GM12872 (cell line): Measurements from ENCODE around the gene CTSW.

Experiments used
- TF ChIP-seq, protein P1 (sequence below): IDR thresholded peaks from 3 replicates; pipeline ENCODE4 v1.5.1; 2011; ENCODE audit warnings: low read depth, mild to moderate bottlenecking, low read length, moderate library complexity; ENCODE audit not compliant: insufficient read depth

CTSW gene

DNA sequence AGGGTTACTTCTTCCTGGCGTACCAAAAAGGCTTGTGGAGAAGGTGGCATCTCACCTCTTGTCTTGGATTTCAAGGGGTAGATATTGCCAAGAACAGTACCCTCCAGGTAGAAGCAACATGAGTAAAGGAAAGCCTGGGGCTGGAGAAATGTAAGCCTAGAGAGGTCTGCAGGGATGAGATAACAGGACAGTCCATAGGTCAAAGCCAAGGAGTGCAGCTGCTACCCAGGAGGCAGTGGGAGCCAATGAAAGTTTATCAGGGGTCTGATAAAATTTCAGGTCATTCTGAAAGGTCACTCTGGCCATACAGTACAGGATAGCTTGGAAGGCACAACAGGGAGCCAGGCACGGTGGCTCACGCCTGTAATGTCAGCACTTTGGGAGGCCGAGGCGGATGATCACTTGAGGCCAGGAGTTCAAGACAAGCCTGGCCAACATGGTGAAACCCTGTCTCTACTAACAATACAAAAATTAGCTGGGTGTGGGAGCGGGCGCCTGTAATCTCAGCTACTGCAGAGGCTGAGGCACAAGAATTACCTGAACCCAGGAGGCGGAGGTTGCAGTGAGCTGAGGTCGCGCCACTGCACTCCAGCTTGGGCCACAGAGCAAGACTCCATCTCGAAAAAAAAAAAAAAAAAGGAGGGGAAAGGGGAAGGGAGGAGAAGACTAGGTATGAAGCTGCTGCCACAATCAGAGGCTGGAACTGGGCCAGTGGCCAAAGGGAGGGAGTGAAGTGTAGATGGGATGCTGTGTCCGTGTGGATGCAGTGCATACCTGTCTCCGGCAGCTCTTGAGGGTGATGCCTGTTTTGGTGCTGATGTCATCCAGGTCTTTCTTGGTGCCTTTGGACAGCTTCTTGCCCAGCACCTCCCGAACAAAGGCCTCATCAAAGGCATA lies 7.4 kb downstream of the CTSW start:
- TF ChIP-seq, protein P1, sequence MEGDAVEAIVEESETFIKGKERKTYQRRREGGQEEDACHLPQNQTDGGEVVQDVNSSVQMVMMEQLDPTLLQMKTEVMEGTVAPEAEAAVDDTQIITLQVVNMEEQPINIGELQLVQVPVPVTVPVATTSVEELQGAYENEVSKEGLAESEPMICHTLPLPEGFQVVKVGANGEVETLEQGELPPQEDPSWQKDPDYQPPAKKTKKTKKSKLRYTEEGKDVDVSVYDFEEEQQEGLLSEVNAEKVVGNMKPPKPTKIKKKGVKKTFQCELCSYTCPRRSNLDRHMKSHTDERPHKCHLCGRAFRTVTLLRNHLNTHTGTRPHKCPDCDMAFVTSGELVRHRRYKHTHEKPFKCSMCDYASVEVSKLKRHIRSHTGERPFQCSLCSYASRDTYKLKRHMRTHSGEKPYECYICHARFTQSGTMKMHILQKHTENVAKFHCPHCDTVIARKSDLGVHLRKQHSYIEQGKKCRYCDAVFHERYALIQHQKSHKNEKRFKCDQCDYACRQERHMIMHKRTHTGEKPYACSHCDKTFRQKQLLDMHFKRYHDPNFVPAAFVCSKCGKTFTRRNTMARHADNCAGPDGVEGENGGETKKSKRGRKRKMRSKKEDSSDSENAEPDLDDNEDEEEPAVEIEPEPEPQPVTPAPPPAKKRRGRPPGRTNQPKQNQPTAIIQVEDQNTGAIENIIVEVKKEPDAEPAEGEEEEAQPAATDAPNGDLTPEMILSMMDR: no peak

DNA sequence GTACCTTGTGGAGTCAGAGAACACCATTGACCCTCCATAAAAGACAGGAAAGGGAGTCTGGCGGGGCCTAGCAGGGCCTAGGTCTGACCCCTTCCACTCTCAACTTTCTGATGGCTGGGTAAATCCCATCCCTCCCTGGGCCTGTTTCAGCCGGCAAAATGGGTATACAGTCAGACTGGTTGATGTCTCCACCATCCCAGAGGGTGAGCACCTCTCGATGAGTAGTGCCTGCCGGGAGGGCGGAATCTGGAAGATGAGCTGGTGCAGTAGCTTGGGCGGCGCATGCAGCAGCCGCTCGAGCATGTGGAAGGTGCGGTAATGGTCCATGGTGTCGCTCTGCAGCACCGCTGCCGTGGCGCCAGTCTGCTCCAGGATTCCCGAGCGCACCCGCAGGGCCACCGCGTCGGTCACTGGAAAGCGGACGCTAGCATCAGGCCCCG lies 8.1 kb downstream of the CTSW start:
- TF ChIP-seq, protein P1: no peak

DNA sequence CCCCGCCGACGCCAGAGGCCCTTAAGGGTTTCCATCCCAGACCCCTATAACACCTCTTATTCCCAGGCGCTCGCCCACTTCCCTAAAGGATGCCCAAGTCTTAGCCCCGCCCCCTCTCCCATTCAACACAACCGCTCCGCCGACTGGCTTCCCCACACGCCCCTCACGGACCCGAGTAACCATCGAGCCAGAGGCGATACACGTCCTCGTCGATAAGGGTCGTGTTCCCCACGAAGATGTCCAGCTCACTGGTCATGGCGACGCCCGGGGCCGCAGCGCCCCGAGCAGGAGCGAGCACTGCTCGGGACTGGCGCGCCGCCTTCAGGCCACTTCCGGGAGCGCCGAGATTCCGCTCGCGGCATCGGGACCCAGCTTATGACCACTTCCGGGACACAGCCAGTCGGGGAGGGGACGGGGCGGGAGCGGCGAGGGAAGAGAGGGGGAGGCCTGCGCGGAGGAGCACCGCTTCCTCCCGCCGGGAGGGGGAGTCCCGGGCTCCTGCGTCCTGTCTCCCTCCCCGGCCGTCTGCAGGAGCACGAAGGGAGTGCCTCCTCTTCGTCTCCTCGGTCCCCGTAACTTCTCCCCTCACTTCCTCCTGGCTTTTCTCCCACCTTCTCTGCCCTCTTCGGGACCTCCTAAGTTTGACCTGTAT lies 8.7 kb downstream of the CTSW start, which contains the start of gene FIBP:
FIBP (minus strand) TSS at position 309 of the 652 bp plus-strand sequence; CDS start at position 256, 53 bp downstream.
- TF ChIP-seq, protein P1: peak; percentile 82

DNA sequence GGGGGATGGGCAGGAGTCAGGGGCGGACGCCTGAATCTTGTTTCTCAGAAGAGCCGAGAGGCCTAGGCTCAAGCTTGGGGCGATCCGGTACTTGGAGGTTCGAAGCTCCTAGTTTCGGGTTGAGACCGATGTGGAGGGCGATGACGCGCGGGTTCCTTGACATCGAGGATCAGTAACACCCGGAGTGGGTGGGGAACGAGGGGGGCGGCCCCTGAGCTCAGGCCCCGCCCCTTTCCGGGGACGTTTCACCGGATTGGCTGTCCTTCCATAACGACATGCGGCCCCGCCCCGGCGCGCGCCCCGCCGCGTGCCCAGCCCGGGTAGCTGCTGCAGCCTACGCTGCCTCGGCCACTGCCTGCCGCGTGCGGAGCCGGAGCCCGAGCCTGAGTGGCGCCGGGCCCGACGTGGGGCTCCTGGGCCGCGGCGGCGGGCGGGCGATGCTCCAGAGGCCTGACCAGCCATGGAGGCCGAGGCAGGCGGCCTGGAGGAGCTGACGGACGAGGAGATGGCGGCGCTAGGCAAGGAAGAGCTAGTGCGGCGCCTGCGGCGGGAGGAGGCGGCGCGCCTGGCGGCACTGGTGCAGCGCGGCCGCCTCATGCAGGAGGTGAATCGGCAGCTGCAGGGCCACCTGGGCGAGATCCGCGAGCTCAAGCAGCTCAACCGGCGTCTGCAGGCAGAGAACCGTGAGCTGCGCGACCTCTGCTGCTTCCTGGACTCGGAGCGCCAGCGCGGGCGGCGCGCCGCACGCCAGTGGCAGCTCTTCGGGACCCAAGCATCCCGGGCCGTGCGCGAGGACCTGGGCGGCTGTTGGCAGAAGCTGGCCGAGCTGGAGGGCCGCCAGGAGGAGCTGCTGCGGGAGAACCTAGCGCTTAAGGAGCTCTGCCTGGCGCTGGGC lies 10.9 kb downstream of the CTSW start, which contains the start of gene CCDC85B:
CCDC85B (plus strand) TSS at position 350 of the 895 bp plus-strand sequence; CDS start at position 461, 111 bp downstream.
- TF ChIP-seq, protein P1: no peak

DNA sequence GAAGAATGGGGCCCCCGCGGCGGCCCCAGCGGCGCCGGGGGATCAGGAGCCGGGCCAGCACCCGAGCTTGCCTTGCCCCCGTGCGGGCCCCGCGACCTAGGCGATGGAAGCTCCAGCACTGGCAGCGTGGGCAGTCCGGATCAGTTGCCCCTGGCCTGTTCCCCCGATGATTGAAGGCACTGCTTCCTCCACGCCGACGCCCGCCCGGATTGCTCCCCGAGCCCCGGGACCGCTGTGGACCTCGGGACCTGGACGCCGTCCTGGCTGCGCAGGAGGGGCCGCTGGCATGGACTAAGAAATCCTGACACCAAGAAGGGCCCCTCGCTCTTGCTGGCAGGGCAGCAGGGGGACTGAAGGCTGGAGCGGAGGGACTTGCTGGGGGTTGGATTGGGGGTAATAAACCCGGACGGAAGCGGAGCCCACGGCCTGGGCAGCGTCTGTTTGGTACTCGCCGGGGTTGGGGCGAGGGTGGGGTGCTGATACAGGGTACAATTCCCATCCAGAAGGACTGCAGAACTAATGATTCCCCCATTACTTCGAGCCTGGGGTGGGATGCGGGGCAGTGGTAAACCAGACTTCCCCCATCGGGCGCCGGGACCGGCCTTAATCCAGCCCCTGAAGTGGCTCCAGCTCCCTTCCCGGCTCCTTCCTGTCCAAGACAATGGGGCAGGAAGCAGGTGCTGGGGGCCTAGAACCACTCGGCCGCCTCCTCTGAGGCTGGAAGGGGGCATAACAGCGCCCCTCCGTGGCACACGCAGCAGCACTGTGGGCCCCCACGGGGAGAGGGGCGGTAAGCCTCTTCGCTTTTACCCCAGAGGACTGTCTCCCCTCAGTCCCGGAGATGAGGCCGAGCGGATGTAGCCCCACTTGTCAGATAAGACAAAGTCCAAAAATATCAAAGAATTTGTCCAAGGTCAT lies 11.8 kb downstream of the CTSW start:
- TF ChIP-seq, protein P1: peak; percentile 68

DNA sequence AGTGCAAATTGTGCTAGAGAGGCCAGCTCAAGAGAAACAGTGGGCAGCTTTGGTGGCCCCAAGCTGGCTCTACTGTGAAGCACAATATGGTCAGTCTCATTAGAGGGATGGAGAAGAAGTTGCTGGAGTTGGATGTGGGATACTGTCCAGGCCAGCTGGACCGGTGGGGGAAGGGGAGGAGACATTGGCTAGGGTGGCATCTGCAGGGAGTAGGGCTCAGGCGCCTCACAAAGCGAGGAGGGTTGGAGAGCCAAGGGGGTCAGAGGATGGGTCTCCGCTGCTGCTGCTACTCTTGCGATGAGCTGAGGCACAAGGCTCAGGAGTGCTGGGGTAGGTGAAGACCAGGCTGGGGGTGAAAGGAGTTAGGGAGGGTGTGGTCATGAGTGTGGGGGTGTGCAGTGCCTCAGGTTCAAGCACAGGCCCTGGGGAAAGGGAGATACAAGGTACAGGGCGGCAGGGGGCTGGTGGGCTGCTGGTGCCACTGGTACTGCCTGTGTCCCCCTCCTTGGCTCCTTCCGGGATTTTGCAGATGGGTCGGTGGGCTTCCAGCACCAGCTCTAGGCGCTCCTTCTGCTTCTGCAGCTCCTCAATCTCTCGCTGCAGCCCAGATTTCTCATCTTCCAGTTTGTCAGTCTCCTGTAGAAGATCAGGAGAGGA lies 13.2 kb downstream of the CTSW start:
- TF ChIP-seq, protein P1: no peak
